Dendritic cell treated with granulocyte-macrophage colony-stimulating factor and Interleukin-4, amounts not matched to agents 40 ng/mL and 50 ng/mL, for 4 days (primary cell): ENCODE data around the gene TASL.

Experiments
- H3K27ac Mint-ChIP-seq: one replicate; pipeline ENCODE4 v1.8.0; 2022; ENCODE audit warnings: mild to moderate bottlenecking, mixed read lengths
- H3K27me3 Mint-ChIP-seq: one replicate; pipeline ENCODE4 v1.8.0; 2022; ENCODE audit warnings: mild to moderate bottlenecking, mixed read lengths
- H3K36me3 Mint-ChIP-seq: one replicate; pipeline ENCODE4 v1.8.0; 2022; ENCODE audit warnings: low read depth, mixed read lengths
- H3K4me1 Mint-ChIP-seq: one replicate; pipeline ENCODE4 v1.8.0; 2022; ENCODE audit warnings: low read depth, mixed read lengths
- H3K4me3 Mint-ChIP-seq: one replicate; pipeline ENCODE4 v1.8.0; 2022; ENCODE audit warnings: mild to moderate bottlenecking, moderate library complexity, mixed read lengths
- H3K9me3 Mint-ChIP-seq: one replicate; pipeline ENCODE4 v1.8.0; 2022; ENCODE audit warnings: mixed read lengths
- intact Hi-C: fragments of 100-400 bp; cut with micrococcal nuclease; formaldehyde crosslinking; loops from one replicate; pipeline ENCODE4 v1.15.0; 2022

Gene TASL

GRCh38 chrX:30561191-30561590 lies 16.4 kb downstream of the TASL start:
- H3K36me3 Mint-ChIP-seq = peaks cover 70% of the 10 kb centered on the region
- H3K4me1 Mint-ChIP-seq = peaks cover 33% of the 10 kb centered on the region
- H3K4me3 Mint-ChIP-seq = no peak overlapping the region
- H3K27me3 Mint-ChIP-seq = no peaks in the 10 kb centered on the region
- no peak overlapping the region for H3K27ac Mint-ChIP-seq
- H3K9me3 Mint-ChIP-seq = peaks cover 5% of the 10 kb centered on the region
- intact Hi-C loops = no loop called here

GRCh38 chrX:30538271-30538670 lies 39.3 kb downstream of the TASL start:
- H3K9me3 Mint-ChIP-seq = peaks cover 4% of the 10 kb centered on the region
- peaks cover 9% of the 10 kb centered on the region for H3K4me1 Mint-ChIP-seq
- no peaks in the 10 kb centered on the region for H3K27me3 Mint-ChIP-seq
- peaks cover 2% of the 10 kb centered on the region for H3K36me3 Mint-ChIP-seq
- intact Hi-C loops = no loop called here
- no peak overlapping the region for H3K4me3 Mint-ChIP-seq
- H3K27ac Mint-ChIP-seq = no peak overlapping the region

GRCh38 chrX:30533835-30534234 lies 43.7 kb downstream of the TASL start:
- Mint-ChIP-seq H3K27me3 (no peaks in the 10 kb centered on the region), H3K4me3 (no peak overlapping the region), H3K36me3 (peaks cover 6% of the 10 kb centered on the region), H3K9me3 (peaks cover 7% of the 10 kb centered on the region), H3K4me1 (peaks cover 25% of the 10 kb centered on the region), H3K27ac (no peak overlapping the region)
- intact Hi-C loops = no loop called here

GRCh38 chrX:30533266-30533665 lies 44.3 kb downstream of the TASL start:
- Mint-ChIP-seq H3K9me3 (peaks cover 7% of the 10 kb centered on the region), H3K4me1 (peaks cover 25% of the 10 kb centered on the region), H3K36me3 (peaks cover 6% of the 10 kb centered on the region), H3K27ac (no peak overlapping the region), H3K27me3 (no peaks in the 10 kb centered on the region), H3K4me3 (no peak overlapping the region)
- intact Hi-C loops = no loop called here

- Mint-ChIP-seq H3K27me3 (no peaks in the 10 kb centered on the region), H3K9me3 (peaks cover 7% of the 10 kb centered on the region), H3K27ac (no peak overlapping the region), H3K36me3 (peaks cover 6% of the 10 kb centered on the region), H3K4me3 (no peak overlapping the region), H3K4me1 (peaks cover 20% of the 10 kb centered on the region)
- intact Hi-C loops = no loop called here
Measured at GRCh38 chrX:30530606-30531005, 47.0 kb downstream of the TASL start.

GRCh38 chrX:30525732-30526131 lies 51.8 kb downstream of the TASL start:
- H3K27me3 Mint-ChIP-seq = no peaks in the 10 kb centered on the region
- intact Hi-C loops = no loop called here
- H3K36me3 Mint-ChIP-seq = no peaks in the 10 kb centered on the region
- no peaks in the 10 kb centered on the region for H3K9me3 Mint-ChIP-seq
- no peak overlapping the region for H3K27ac Mint-ChIP-seq
- H3K4me3 Mint-ChIP-seq = no peak overlapping the region
- H3K4me1 Mint-ChIP-seq = peaks cover 8% of the 10 kb centered on the region

GRCh38 chrX:30521440-30522182 lies 56.0 kb downstream of the TASL start:
- Mint-ChIP-seq H3K27me3 (no peaks in the 10 kb centered on the region), H3K9me3 (no peaks in the 10 kb centered on the region), H3K4me1 (no peaks in the 10 kb centered on the region), H3K27ac (no peak overlapping the region), H3K36me3 (no peaks in the 10 kb centered on the region), H3K4me3 (no peak overlapping the region)
- intact Hi-C loops = no loop called here

- Mint-ChIP-seq H3K4me3 (no peak overlapping the region), H3K4me1 (no peaks in the 10 kb centered on the region), H3K36me3 (no peaks in the 10 kb centered on the region), H3K9me3 (no peaks in the 10 kb centered on the region), H3K27ac (no peak overlapping the region), H3K27me3 (no peaks in the 10 kb centered on the region)
- intact Hi-C loops = no loop called here
Measured at GRCh38 chrX:30513284-30513683, 64.3 kb downstream of the TASL start.
